Bronchial epithelial cell (primary cell): ENCODE data around the gene ARHGDIB. TPM values are rescaled to one million over a fixed set of nuclear protein-coding genes. Genes with fewer than 3 reads are reported as not detected.
A peak's percentile ranks its signal among the peaks of the same experiment; 100 is the strongest.

Experiments
- DNase-seq: peaks from one replicate; pipeline ENCODE4 v3.0.0-alpha.2; 2010; ENCODE audit warnings: low read depth
- FAIRE-seq: peaks from 2 replicates; lab custom pipeline; 2011; peaks lifted over from hg19 to GRCh38; lab: Jason Lieb, UNC
- H3K27me3 ChIP-seq: 2 replicates; pipeline ENCODE4 v1.5.1; 2011; ENCODE audit warnings: low read length; ENCODE audit not compliant: control insufficient read depth, insufficient read depth
- H3K36me3 ChIP-seq: 2 replicates; pipeline ENCODE4 v1.5.1; 2011; ENCODE audit warnings: low read length; ENCODE audit not compliant: control insufficient read depth, insufficient read depth
- H3K4me3 ChIP-seq: 2 replicates; pipeline ENCODE4 v1.5.1; 2011; ENCODE audit warnings: mild to moderate bottlenecking, low read depth, low read length, control low read depth
- total RNA-seq: library from RNA; depleted of rRNA; stranded (reverse); fragments of >200 nt; gene quantifications from 2 replicates; pipeline ENCODE4 v1.2.1, GENCODE V29; 2014
- TF ChIP-seq, protein P1 (sequence below): IDR thresholded peaks from 2 replicates; pipeline ENCODE4 v1.5.1; 2011; ENCODE audit warnings: mild to moderate bottlenecking, moderate library complexity, low read length, control low read depth, inconsistent platforms; ENCODE audit not compliant: insufficient read depth, severe bottlenecking

The ARHGDIB gene
- total RNA-seq, 1 donor from 2014 or later, result 0.53 TPM

DNA sequence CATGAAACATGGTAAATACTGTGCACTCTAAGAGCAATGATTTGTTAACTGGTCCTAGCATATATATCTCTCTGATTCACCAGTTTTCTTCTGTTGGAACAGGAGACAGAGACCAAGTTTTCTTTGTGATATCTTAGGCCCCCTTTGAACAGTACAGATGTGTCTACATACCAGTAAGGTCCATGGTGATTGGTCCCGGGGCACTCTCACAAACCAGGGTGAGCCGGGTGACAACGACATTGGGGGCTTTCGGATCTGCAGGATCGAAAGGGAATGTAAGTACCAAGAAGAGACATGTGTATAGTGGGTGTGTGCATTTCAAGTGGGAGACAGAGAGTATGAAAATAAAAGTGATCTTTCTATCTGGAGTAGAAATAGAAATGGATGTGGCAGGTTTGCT is 11.8 kb downstream of the ARHGDIB start:
- DNase-seq (no peak), FAIRE-seq (no peak)
- H3K4me3 ChIP-seq, result no peak overlapping the region
- TF ChIP-seq, protein P1, sequence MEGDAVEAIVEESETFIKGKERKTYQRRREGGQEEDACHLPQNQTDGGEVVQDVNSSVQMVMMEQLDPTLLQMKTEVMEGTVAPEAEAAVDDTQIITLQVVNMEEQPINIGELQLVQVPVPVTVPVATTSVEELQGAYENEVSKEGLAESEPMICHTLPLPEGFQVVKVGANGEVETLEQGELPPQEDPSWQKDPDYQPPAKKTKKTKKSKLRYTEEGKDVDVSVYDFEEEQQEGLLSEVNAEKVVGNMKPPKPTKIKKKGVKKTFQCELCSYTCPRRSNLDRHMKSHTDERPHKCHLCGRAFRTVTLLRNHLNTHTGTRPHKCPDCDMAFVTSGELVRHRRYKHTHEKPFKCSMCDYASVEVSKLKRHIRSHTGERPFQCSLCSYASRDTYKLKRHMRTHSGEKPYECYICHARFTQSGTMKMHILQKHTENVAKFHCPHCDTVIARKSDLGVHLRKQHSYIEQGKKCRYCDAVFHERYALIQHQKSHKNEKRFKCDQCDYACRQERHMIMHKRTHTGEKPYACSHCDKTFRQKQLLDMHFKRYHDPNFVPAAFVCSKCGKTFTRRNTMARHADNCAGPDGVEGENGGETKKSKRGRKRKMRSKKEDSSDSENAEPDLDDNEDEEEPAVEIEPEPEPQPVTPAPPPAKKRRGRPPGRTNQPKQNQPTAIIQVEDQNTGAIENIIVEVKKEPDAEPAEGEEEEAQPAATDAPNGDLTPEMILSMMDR, result no peak
- no peaks in the 10 kb centered on the region for H3K36me3 ChIP-seq
- no peaks in the 10 kb centered on the region for H3K27me3 ChIP-seq

GRCh38 chr12:14948672-14949071 is 12.7 kb downstream of the ARHGDIB start:
- TF ChIP-seq, protein P1, result no peak
- FAIRE-seq (no peak), DNase-seq (peak; percentile 73)
- no peaks in the 10 kb centered on the region for H3K27me3 ChIP-seq
- no peaks in the 10 kb centered on the region for H3K36me3 ChIP-seq
- no peak overlapping the region for H3K4me3 ChIP-seq

- H3K4me3 ChIP-seq, result no peak overlapping the region
- H3K36me3 ChIP-seq, result no peaks in the 10 kb centered on the region
- peak; percentile 54 for DNase-seq
- H3K27me3 ChIP-seq, result no peaks in the 10 kb centered on the region
- TF ChIP-seq, protein P1, result no peak
- no peak for FAIRE-seq
Observed at GRCh38 chr12:14946861-14947260, 14.5 kb downstream of the ARHGDIB start.

DNA sequence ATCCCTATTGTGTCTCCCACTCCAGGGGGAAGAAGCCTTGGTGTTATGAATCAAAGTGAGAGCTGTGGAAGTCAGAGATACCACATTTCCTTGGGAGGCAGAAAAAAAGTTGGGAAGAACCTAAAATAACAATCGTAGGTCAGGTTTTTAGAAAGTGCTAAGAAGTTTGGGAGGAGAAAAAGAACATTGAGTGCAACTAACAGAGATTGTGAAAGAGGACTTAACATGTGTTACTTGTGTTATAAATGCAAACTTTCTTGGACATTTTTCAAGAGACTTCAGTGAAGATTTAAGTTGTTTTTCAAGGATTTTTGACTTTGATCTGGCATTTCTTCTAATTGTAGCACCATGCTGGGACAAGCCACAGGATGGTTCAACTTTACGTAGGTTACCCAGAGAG is 15.2 kb downstream of the ARHGDIB start:
- DNase-seq, result no peak
- TF ChIP-seq, protein P1, result no peak
- no peaks in the 10 kb centered on the region for H3K36me3 ChIP-seq
- H3K4me3 ChIP-seq, result no peak overlapping the region
- no peaks in the 10 kb centered on the region for H3K27me3 ChIP-seq
- no peak for FAIRE-seq

GRCh38 chr12:14942196-14942931 is 19.0 kb downstream of the ARHGDIB start:
- TF ChIP-seq, protein P1, result no peak
- DNase-seq, result no peak
- peak; percentile 60 for FAIRE-seq
- no peak overlapping the region for H3K4me3 ChIP-seq
- H3K27me3 ChIP-seq, result no peaks in the 10 kb centered on the region
- no peaks in the 10 kb centered on the region for H3K36me3 ChIP-seq

GRCh38 chr12:14941369-14941768 is 20.0 kb downstream of the ARHGDIB start:
- Histone ChIP-seq H3K36me3 (no peaks in the 10 kb centered on the region), H3K4me3 (no peak overlapping the region), H3K27me3 (no peaks in the 10 kb centered on the region)
- TF ChIP-seq, protein P1, result no peak
- FAIRE-seq (no peak), DNase-seq (no peak)
